Activated naive CD8-positive, alpha-beta T cell (primary cell): Measurements from ENCODE around the gene TSPAN5.

ENCODE experiments used
- H3K27ac Mint-ChIP-seq: one replicate; pipeline ENCODE4 v1.8.0; 2021; ENCODE audit warnings: mixed read lengths
- H3K27me3 Mint-ChIP-seq: one replicate; pipeline ENCODE4 v1.8.0; 2021; ENCODE audit warnings: mixed read lengths
- H3K36me3 Mint-ChIP-seq: one replicate; pipeline ENCODE4 v1.8.0; 2021; ENCODE audit warnings: mixed read lengths
- H3K4me1 Mint-ChIP-seq: one replicate; pipeline ENCODE4 v1.8.0; 2021; ENCODE audit warnings: low read depth, mixed read lengths
- H3K4me3 Mint-ChIP-seq: one replicate; pipeline ENCODE4 v1.8.0; 2021; ENCODE audit warnings: mild to moderate bottlenecking, mixed read lengths
- H3K9me3 Mint-ChIP-seq: one replicate; pipeline ENCODE4 v1.8.0; 2021; ENCODE audit warnings: low read depth, mixed read lengths

The TSPAN5 gene

DNA sequence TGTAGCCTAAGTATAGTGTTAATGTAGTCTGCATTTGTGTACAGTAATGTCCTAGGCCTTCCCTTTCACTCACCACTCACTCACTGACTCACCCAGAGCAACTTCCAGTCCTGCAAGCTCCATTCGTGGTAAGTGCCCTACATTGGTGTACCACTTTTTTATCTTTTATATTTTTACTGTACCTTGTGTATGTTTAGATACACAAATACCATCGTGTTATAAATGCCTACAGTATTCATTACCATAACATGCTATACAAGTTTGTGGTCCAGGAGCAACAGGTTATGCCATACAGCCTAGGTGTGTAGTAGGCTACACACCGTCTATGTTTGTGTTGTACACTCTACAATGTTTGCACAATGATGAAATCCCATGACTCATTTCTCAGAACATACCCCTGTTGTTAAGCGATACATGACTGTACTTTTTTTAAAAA lies 15.4 kb downstream of the TSPAN5 start:
- no peak overlapping the region for H3K27ac Mint-ChIP-seq
- H3K27me3 Mint-ChIP-seq = no peaks in the 10 kb centered on the region
- H3K36me3 Mint-ChIP-seq = no peaks in the 10 kb centered on the region
- no peaks in the 10 kb centered on the region for H3K9me3 Mint-ChIP-seq
- peaks cover 48% of the 10 kb centered on the region for H3K4me1 Mint-ChIP-seq
- no peak overlapping the region for H3K4me3 Mint-ChIP-seq

DNA sequence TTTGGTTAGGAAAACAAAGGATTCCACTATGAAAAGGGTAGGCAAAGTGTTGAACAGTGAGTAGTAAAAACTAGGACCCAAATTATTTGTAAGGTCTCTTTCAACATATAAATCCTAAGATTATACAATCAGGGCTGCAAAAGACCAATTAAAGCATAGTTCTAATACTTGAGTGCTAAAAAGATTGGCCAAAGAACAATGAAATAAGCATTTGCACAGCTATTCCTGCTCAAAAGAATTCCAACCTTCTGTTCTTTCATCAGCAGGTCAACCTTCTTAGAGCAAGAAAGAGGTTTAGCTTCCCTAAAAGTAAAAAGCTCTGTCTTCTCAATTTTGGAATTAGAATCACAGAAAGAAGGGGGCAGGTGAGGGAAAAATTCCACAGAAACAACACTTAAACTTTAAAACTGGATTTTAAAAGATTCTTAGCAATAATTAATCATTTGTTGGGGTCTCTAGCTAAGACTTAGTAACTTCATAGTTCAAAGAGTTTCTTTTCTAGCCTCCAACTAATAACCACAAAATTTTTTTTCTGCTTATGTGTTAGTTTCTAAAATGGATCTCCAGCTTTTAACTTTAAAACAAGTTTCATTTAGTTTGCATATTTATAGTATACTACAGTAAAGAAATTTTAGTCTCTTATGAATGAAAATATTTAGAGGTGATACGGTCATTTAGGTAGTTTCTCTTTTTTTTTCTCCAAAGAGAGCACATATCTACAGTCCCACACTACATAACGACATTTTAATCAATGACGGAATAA lies 16.3 kb downstream of the TSPAN5 start:
- H3K27ac Mint-ChIP-seq = no peak overlapping the region

DNA sequence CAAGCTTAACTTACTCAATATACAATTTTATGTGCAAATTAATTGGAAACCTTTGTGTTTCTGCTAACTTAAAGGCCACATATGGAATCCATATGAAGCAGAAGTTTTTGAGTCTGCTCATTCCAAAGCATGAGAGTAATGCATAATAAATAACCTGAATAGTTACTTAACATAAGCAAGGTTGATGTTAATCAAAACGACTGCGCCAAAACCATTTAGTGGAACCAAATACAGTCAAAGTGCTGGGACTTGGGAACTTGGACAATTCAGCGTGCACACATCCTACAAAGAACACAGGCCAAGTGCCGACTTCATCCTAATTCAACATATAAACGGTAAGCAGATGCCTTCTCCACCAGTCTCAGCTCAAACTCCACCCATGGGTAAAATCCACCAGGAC lies 17.0 kb downstream of the TSPAN5 start:
- no peaks in the 10 kb centered on the region for H3K27me3 Mint-ChIP-seq
- H3K36me3 Mint-ChIP-seq = no peaks in the 10 kb centered on the region
- no peak overlapping the region for H3K27ac Mint-ChIP-seq
- H3K9me3 Mint-ChIP-seq = no peaks in the 10 kb centered on the region
- peaks cover 48% of the 10 kb centered on the region for H3K4me1 Mint-ChIP-seq
- no peak overlapping the region for H3K4me3 Mint-ChIP-seq

More for the DNA sequence above, 16.3 kb downstream of the TSPAN5 start:
- Mint-ChIP-seq H3K4me1 (peaks cover 48% of the 10 kb centered on the region), H3K36me3 (no peaks in the 10 kb centered on the region), H3K4me3 (no peak overlapping the region), H3K27me3 (no peaks in the 10 kb centered on the region), H3K9me3 (no peaks in the 10 kb centered on the region)

DNA sequence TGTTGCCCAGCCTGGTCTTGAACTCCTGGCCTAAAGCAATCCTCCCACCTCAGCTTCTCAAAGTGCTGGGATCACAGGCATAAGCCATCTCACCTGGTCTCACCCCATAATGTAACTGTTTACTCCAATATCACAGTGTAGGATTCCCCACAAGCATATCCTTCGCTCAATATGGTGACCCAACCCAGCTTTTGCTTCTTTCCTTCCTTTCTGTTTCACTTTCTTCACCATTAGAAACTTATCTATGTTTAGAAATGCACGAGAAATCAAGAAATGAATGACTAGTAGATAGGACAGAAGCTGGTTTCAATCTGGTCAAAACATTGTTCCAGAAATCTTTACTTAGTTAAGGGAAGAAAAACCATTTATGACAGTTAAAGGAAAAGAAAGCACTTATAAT lies 18.9 kb downstream of the TSPAN5 start:
- Mint-ChIP-seq H3K4me3 (peak overlapping the region; percentile 79), H3K4me1 (peaks cover 42% of the 10 kb centered on the region), H3K36me3 (no peaks in the 10 kb centered on the region), H3K27ac (peak overlapping the region; percentile 87), H3K9me3 (no peaks in the 10 kb centered on the region), H3K27me3 (no peaks in the 10 kb centered on the region)

DNA sequence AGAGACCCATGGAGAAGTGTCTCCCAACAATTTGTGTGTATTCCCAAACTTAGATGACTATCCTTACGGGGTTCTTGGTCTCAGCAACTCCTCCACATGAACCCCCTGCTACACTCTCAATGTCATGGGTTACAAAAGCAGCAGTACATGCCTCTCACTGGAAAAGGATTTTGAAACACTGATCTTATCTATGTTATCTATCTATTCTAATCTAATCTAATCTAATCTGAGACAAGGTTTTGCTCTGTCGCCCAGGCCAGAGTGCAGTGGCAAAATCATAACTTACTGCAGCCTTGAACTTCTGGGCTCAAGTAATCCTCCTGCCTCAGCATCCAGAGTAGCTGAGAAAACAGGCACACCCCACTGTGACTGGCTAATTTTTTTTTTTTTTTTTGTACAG lies 19.3 kb downstream of the TSPAN5 start:
- Mint-ChIP-seq H3K9me3 (no peaks in the 10 kb centered on the region), H3K27me3 (no peaks in the 10 kb centered on the region), H3K4me3 (peak overlapping the region; percentile 79), H3K4me1 (peaks cover 40% of the 10 kb centered on the region), H3K27ac (peak overlapping the region; percentile 87), H3K36me3 (no peaks in the 10 kb centered on the region)

DNA sequence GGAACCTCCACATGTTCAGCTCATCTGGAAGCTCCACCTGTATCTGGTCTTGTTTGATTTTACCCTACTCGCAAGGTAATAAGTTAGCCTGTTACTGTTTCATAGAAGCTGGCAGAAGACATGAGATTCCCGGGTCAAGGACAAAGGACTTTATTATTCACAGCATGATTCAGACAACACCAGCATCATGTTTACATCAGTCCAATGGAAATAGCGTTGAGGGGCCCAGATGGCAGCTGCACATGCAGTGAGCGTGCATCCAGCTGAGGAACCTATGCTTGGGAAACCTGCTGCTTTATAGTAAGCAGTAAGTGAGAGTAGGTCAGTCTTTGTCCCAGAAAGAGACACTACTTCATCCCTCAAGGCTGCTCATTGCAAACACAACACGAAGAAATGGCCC lies 19.8 kb downstream of the TSPAN5 start:
- Mint-ChIP-seq H3K9me3 (no peaks in the 10 kb centered on the region), H3K4me1 (peaks cover 36% of the 10 kb centered on the region), H3K27me3 (no peaks in the 10 kb centered on the region), H3K36me3 (no peaks in the 10 kb centered on the region), H3K4me3 (no peak overlapping the region), H3K27ac (no peak overlapping the region)

DNA sequence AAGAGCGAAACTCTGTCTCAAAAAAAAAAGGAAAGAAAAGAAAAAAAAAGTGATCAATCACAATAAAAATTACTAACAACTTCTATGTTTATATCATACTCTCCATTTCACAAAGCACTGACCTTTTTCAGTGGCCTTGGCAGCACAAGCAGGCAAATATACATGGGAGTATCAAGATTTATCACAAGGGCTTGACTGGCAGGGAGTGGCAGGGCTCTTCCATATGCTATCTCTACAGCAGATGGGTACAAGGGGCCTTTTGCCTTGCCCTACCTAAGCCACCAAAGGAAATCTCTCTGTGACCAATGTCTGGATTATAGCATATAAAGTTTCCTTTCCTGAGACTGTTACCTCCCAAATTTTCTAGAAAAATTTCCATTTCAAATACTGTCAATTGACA lies 24.4 kb downstream of the TSPAN5 start:
- Mint-ChIP-seq H3K36me3 (peaks cover 7% of the 10 kb centered on the region), H3K4me1 (peaks cover 22% of the 10 kb centered on the region), H3K27me3 (no peaks in the 10 kb centered on the region), H3K9me3 (no peaks in the 10 kb centered on the region), H3K4me3 (no peak overlapping the region), H3K27ac (no peak overlapping the region)

DNA sequence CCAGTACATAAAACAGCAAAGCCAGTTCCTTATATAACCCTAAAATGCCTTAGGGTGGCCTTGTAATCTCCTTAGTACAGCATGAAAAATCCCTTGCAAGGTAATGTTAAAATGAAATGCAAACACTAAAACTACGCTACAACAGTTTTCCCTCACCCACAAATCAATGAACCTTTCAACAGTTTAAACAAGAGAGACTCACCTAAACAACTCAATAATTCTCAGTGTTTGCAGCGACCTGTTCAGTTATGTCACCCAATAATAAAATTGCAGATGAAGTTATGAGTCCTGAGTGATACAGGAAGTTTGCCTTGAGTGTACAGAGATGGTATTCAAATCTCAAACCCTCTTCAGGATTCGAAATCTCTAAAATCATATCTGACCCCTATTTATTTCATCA lies 25.3 kb downstream of the TSPAN5 start:
- peaks cover 18% of the 10 kb centered on the region for H3K4me1 Mint-ChIP-seq
- no peaks in the 10 kb centered on the region for H3K9me3 Mint-ChIP-seq
- peaks cover 9% of the 10 kb centered on the region for H3K36me3 Mint-ChIP-seq
- H3K27me3 Mint-ChIP-seq = no peaks in the 10 kb centered on the region
- no peak overlapping the region for H3K4me3 Mint-ChIP-seq
- H3K27ac Mint-ChIP-seq = no peak overlapping the region

DNA sequence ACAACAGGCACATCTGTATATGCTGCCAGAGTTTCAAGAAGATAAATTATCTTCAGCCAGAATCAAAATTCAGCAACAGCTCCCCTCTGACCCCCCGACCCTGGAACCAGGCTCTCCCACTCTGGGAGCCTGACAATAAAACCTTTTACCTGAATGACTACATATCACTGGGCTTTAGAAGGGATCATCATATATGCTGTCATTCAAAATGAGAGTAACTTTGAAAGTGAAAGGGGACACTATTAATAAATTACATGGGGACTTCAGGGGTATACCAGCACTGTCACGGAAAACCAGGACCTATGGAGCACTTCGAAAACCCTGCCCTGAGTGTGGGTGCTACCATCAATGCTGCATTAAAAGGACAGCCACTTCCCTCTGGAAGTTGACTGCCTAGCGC lies 26.2 kb downstream of the TSPAN5 start:
- Mint-ChIP-seq H3K9me3 (no peaks in the 10 kb centered on the region), H3K36me3 (peaks cover 9% of the 10 kb centered on the region), H3K4me1 (peaks cover 20% of the 10 kb centered on the region), H3K27me3 (no peaks in the 10 kb centered on the region), H3K27ac (no peak overlapping the region), H3K4me3 (no peak overlapping the region)

DNA sequence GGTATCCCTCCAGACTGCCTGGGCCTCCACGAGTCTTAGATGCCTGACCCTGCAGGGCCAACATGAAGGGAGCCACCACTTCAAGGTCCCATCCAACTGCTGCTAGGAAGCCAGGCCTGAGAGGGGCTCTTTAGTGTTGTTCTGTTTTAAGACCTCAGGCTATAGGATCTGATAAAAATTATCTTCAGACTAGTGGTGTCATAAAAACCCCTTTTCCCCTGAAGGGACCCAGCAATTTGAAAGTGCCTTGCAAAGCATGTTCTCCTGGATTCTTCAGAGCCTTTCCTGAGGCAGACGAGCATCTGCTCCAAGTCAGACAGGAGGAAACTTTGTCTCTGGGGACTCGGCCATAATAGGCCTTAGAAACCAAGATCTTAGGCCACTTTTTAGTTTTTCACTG lies 26.9 kb downstream of the TSPAN5 start:
- peaks cover 25% of the 10 kb centered on the region for H3K4me1 Mint-ChIP-seq
- no peaks in the 10 kb centered on the region for H3K27me3 Mint-ChIP-seq
- no peaks in the 10 kb centered on the region for H3K9me3 Mint-ChIP-seq

DNA sequence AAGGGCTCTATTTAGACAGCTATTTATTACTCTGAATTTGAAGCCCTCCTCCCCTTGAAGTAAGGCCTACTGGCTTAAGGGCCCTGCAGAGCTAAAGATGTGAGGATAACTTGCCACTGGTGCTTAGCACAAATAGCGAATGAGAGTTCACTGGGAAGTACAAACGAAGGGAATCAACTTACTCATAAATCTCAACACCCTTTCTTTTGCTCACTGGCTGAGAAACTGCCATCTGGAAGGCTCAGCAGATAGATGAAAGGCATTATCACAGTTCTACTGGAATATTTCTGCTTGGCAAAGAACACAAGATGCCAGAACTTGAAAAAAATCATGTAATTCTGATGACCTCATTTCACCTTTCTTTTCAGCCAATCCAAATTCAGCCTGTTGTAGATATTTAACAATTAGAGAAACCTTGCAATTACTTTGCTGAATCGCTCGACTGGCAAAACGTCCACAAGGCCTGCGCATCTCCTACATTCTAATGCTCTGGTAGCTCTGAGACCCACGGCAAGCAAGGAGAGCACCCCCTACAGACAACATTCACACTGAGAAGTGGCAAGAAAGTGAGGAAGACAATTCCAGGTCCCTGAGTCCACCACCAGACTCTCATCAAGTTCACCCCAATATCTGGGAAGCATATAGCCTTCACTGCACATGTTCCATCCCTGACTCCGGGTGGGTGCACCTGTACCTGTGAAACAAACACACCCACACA lies 27.5 kb downstream of the TSPAN5 start:
- Mint-ChIP-seq H3K27me3 (no peaks in the 10 kb centered on the region), H3K4me1 (peaks cover 32% of the 10 kb centered on the region), H3K4me3 (no peak overlapping the region), H3K27ac (no peak overlapping the region), H3K9me3 (no peaks in the 10 kb centered on the region), H3K36me3 (peaks cover 9% of the 10 kb centered on the region)

More for the DNA sequence above, 26.9 kb downstream of the TSPAN5 start:
- Mint-ChIP-seq H3K27ac (no peak overlapping the region), H3K36me3 (peaks cover 9% of the 10 kb centered on the region), H3K4me3 (no peak overlapping the region)

DNA sequence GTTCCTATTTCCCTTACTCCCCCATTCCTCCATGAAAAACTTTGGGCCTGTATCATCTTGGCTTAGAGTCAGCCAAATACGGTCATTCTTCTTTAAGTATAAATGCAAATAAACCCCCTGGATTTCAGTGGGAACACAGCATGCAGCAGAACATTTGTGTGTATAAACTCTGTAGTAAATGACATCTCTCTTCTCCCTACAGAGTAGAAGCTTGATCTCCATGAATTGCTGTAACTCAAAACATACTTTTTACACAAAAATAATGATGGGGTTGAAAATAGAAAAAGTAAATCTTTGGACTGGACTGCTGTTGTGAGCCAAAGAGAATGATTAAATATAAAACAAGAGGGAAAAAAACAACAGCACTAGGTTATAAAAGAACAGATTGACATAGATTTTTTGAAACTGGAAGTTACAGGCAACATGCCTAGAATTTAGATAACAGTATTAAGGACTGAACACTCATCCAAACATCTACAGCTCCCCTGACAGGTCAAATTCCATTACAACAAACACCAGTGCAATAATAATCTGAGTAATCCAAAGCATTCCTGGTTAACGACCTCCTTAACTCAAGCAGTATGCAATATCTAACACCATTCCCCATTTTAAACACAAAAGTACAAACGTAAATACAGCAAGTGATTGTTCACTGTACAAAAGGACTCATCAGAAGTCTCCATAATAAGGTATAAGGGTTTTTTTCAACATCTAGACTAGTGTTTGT lies 30.7 kb downstream of the TSPAN5 start:
- peaks cover 61% of the 10 kb centered on the region for H3K4me1 Mint-ChIP-seq
- peaks cover 5% of the 10 kb centered on the region for H3K36me3 Mint-ChIP-seq
- H3K4me3 Mint-ChIP-seq = no peak overlapping the region
- H3K27ac Mint-ChIP-seq = no peak overlapping the region
- H3K27me3 Mint-ChIP-seq = no peaks in the 10 kb centered on the region
- H3K9me3 Mint-ChIP-seq = no peaks in the 10 kb centered on the region

DNA sequence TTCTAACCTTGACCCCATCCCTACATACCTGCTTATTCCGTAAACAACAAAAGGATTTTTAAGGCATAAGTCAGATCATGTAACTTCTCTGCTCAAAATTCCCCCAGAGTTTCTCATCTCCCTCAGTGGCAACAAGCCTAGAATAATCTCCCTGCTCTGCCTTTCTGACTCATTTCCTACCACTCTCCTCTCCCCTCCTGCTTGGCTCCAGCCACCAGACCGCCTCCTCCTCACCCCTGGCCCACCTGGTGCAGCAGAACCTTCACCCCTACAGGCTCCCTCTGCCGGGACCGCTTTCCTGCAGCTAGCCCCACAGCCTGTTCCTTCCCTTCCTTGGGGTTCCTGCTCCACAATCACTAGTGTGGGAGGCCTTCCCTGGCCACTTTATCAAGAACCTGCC lies 32.1 kb downstream of the TSPAN5 start:
- peaks cover 2% of the 10 kb centered on the region for H3K36me3 Mint-ChIP-seq
- H3K4me1 Mint-ChIP-seq = peaks cover 57% of the 10 kb centered on the region
- peak overlapping the region; percentile 55 for H3K27ac Mint-ChIP-seq
- H3K4me3 Mint-ChIP-seq = no peak overlapping the region
- no peaks in the 10 kb centered on the region for H3K27me3 Mint-ChIP-seq
- H3K9me3 Mint-ChIP-seq = no peaks in the 10 kb centered on the region

DNA sequence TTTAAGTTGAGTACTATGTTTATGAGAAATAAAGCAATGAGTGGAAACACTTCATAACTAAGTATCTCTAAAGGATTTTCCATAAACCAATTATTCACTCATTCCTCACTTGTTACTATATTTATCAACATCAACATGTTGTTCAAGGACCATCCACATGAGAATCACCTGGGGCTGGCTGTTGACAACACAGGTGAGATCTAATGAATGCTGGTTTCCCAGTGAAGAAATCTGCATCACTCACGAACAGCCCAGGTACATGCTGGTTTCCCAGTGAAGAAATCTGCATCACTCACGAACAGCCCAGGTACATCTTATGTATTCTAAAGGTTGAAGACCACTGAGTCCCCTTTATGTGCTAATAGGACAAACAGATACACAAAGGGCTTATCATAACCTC lies 32.5 kb downstream of the TSPAN5 start:
- peak overlapping the region; percentile 22 for H3K4me3 Mint-ChIP-seq
- H3K9me3 Mint-ChIP-seq = no peaks in the 10 kb centered on the region
- peaks cover 2% of the 10 kb centered on the region for H3K36me3 Mint-ChIP-seq
- peak overlapping the region; percentile 55 for H3K27ac Mint-ChIP-seq
- no peaks in the 10 kb centered on the region for H3K27me3 Mint-ChIP-seq
- H3K4me1 Mint-ChIP-seq = peaks cover 55% of the 10 kb centered on the region

DNA sequence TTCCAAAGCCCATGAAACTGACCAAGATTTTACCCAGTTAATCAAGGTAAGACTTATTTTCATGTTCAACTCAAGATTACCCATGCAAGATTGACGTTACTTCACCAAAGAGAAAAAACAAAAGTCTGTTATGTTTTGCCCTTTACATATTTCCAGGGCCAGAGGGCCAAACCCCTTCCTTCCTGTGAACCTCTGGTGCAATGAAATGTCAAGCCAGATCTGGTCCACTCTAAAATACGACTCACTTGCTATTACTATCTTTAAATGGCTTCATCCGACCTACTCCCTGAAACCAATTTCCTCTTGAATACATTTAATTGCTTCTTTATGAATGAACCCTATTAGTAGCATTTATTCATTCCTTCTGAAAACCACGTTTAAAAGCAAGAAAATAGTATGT lies 33.0 kb downstream of the TSPAN5 start:
- peaks cover 2% of the 10 kb centered on the region for H3K36me3 Mint-ChIP-seq
- peak overlapping the region; percentile 18 for H3K27ac Mint-ChIP-seq
- peaks cover 55% of the 10 kb centered on the region for H3K4me1 Mint-ChIP-seq
- H3K4me3 Mint-ChIP-seq = peak overlapping the region; percentile 22
- no peaks in the 10 kb centered on the region for H3K9me3 Mint-ChIP-seq
- H3K27me3 Mint-ChIP-seq = no peaks in the 10 kb centered on the region
